ENCODE measurements around the gene RBP3. TPM values are rescaled to one million over a fixed set of nuclear protein-coding genes. Genes with fewer than 3 reads are reported as not detected.

RBP3 gene
- total RNA-seq, 1 experiment from 2014 or later = not detected

DNA sequence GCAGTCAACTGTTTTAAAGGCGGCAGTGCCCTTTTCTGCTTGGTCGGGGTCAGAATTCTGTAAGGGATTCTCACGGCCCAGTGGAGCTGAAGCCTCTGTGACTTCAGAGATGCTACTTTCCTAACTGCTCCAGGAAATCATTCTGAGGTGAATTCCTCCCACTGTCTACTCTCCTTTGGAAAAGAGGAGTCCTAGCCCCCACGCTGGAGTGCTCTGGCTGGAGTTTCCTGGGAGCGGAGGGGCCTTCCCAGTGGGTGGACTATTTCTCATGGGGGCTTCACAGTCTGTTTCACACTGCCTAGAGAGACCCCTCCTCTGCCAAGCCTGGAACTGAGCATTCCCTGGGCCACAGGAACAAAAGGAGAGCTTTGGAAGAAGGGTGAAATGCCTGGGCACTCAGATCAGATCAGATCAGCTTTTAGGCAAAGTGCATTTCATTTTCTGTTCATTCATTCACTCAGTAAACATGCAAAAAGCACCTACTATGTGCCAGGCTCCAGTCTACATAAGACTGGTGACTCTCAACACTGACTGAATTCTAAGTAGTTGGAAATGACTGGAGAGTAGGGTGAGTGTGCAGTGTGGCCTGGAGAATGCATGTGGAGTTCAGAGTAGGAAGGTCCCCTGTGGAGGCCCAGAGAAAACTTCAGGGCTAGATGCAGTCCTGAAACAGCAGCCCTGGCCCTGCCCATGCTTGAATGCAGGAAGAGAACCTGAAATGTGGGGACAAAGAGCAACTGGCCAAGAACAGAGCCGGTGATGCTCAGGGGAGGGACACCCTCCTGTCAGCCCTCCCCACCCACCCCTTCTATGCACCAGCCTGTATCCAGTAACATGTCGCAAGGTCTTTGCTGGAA lies 23.7 kb downstream of the RBP3 start:
- Histone ChIP-seq H3K79me2 (ENCODE audit: insufficient read depth, low read length) (no peaks in the 10 kb centered on the region), H3K27me3 (ENCODE audit: insufficient read depth, low read length) (no peaks in the 10 kb centered on the region), H3K9ac (ENCODE audit: low read length) (no peak overlapping the region), H3K27ac (ENCODE audit: low read depth, low read length) (no peak overlapping the region), H3K4me1 (ENCODE audit: control insufficient read depth in 1 of 2, insufficient read depth in 2 of 2, low read length in 2 of 2) (no peaks in the 10 kb centered on the region), H3K4me3 (replicated peaks in 1 of 2; ENCODE audit: low read depth in 1 of 2, low read length in 2 of 2) (no peak overlapping the region), H3K9me2 (ENCODE audit: insufficient read depth) (no peaks in the 10 kb centered on the region), H3K4me2 (ENCODE audit: low read length) (no peak overlapping the region), H2AFZ (ENCODE audit: low read depth, low read length, poor library complexity, severe bottlenecking) (no peak overlapping the region), H3K9me3 (ENCODE audit: control insufficient read depth in 1 of 2, insufficient read depth in 1 of 2, low read depth in 1 of 2, low read length in 2 of 2) (no peaks in the 10 kb centered on the region), H4K20me1 (ENCODE audit: insufficient read depth) (no peaks in the 10 kb centered on the region), H3K36me3 (ENCODE audit: control insufficient read depth in 1 of 2, insufficient read depth in 2 of 2, low read length in 2 of 2) (no peaks in the 10 kb centered on the region)
- ChIA-PET RAD21 (ENCODE audit: low non-redundant PET in 1 of 2, low total read pairs in 2 of 2, uncharacterized antibody in 2 of 2, unreplicated experiment in 2 of 2) (no interaction called here), POLR2A (no interaction called here), CTCF (interaction anchor here (2.4 kb wide), 1 partner anchor 10 kb away, joined by 6 read pairs; no protein-coding TSS in a partner anchor)
- no peak for DNase-seq (ENCODE audit: low read depth, low spot score)
- no TSS peak for BruUV-seq (replicated peaks)
- no peak for ATAC-seq
- TF ChIP-seq POLR2AphosphoS5 (IDR thresholded peaks at IDR 0.05; ENCODE audit: low read depth, low read length) = no peak
- TF ChIP-seq, protein P1, sequence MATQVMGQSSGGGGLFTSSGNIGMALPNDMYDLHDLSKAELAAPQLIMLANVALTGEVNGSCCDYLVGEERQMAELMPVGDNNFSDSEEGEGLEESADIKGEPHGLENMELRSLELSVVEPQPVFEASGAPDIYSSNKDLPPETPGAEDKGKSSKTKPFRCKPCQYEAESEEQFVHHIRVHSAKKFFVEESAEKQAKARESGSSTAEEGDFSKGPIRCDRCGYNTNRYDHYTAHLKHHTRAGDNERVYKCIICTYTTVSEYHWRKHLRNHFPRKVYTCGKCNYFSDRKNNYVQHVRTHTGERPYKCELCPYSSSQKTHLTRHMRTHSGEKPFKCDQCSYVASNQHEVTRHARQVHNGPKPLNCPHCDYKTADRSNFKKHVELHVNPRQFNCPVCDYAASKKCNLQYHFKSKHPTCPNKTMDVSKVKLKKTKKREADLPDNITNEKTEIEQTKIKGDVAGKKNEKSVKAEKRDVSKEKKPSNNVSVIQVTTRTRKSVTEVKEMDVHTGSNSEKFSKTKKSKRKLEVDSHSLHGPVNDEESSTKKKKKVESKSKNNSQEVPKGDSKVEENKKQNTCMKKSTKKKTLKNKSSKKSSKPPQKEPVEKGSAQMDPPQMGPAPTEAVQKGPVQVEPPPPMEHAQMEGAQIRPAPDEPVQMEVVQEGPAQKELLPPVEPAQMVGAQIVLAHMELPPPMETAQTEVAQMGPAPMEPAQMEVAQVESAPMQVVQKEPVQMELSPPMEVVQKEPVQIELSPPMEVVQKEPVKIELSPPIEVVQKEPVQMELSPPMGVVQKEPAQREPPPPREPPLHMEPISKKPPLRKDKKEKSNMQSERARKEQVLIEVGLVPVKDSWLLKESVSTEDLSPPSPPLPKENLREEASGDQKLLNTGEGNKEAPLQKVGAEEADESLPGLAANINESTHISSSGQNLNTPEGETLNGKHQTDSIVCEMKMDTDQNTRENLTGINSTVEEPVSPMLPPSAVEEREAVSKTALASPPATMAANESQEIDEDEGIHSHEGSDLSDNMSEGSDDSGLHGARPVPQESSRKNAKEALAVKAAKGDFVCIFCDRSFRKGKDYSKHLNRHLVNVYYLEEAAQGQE (IDR thresholded peaks at IDR 0.05; ENCODE audit: low read depth) = no peak
- no peak for TF ChIP-seq EGR1 (IDR thresholded peaks at IDR 0.05; ENCODE audit: low read depth)
- TF ChIP-seq YY1 (IDR thresholded peaks at IDR 0.05; ENCODE audit: extremely low read depth, insufficient replicate concordance, low read depth, low read length) = no peak
- no peak for TF ChIP-seq EZH2 (IDR thresholded peaks at IDR 0.05)
- TF ChIP-seq POLR2A (IDR thresholded peaks at IDR 0.05; ENCODE audit: borderline replicate concordance, extremely low read depth, insufficient read depth, insufficient read length) = no peak
- no peak for TF ChIP-seq CBX3 (IDR thresholded peaks at IDR 0.05; ENCODE audit: low read depth)
- no peak for TF ChIP-seq ELF1 (IDR thresholded peaks at IDR 0.05; ENCODE audit: borderline replicate concordance, low read depth)
- no peak for TF ChIP-seq SP1 (IDR thresholded peaks at IDR 0.05; ENCODE audit: low read depth)
- TF ChIP-seq ZNF274 (IDR thresholded peaks at IDR 0.05; ENCODE audit: low read depth, low read length) = no peak
- TF ChIP-seq, protein P2, sequence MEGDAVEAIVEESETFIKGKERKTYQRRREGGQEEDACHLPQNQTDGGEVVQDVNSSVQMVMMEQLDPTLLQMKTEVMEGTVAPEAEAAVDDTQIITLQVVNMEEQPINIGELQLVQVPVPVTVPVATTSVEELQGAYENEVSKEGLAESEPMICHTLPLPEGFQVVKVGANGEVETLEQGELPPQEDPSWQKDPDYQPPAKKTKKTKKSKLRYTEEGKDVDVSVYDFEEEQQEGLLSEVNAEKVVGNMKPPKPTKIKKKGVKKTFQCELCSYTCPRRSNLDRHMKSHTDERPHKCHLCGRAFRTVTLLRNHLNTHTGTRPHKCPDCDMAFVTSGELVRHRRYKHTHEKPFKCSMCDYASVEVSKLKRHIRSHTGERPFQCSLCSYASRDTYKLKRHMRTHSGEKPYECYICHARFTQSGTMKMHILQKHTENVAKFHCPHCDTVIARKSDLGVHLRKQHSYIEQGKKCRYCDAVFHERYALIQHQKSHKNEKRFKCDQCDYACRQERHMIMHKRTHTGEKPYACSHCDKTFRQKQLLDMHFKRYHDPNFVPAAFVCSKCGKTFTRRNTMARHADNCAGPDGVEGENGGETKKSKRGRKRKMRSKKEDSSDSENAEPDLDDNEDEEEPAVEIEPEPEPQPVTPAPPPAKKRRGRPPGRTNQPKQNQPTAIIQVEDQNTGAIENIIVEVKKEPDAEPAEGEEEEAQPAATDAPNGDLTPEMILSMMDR (IDR thresholded peaks at IDR 0.05 in 2 of 3, conservative IDR thresholded peaks at IDR 0.05 in 1 of 3; ENCODE audit: borderline replicate concordance in 1 of 3, insufficient read depth in 1 of 3, low read depth in 2 of 3, low read length in 2 of 3) = no peak
- no peak for TF ChIP-seq SIN3A (IDR thresholded peaks at IDR 0.05; ENCODE audit: low read depth)
- TF ChIP-seq, protein P3, sequence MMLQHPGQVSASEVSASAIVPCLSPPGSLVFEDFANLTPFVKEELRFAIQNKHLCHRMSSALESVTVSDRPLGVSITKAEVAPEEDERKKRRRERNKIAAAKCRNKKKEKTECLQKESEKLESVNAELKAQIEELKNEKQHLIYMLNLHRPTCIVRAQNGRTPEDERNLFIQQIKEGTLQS (IDR thresholded peaks at IDR 0.05) = no peak
- no peak for TF ChIP-seq SRF (IDR thresholded peaks at IDR 0.05; ENCODE audit: low read depth)
- TF ChIP-seq ZFX (IDR thresholded peaks at IDR 0.05) = no peak
- TF ChIP-seq JUND (IDR thresholded peaks at IDR 0.05) = no peak
- no peak for TF ChIP-seq TCF7L2 (IDR thresholded peaks at IDR 0.05; ENCODE audit: borderline replicate concordance, extremely low read depth, insufficient read depth, insufficient read length)
- TF ChIP-seq, protein P4, sequence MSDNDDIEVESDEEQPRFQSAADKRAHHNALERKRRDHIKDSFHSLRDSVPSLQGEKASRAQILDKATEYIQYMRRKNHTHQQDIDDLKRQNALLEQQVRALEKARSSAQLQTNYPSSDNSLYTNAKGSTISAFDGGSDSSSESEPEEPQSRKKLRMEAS (IDR thresholded peaks at IDR 0.05) = no peak
- intact Hi-C loops (cut with micrococcal nuclease) = no loop called here
